ENCODE data around the gene ABHD8. TPM values are rescaled to one million over a fixed set of nuclear protein-coding genes. Genes with fewer than 3 reads are reported as not detected.

ABHD8 gene
- total RNA-seq, 4 donors from 2014 or later, result 2.1 to 14.1 (median 5.6) TPM

- no peaks in the 10 kb centered on the region for H3K4me1 ChIP-seq
- H3K27ac ChIP-seq, result no peak overlapping the region
- TF ChIP-seq POLR2A (IDR thresholded peaks at IDR 0.05), result no peak
- TF ChIP-seq CTCF (IDR thresholded peaks at IDR 0.05), result no peak
- no peaks in the 10 kb centered on the region for H3K27me3 ChIP-seq
- H3K9me3 ChIP-seq, result no peaks in the 10 kb centered on the region
- H3K4me3 ChIP-seq, result no peak overlapping the region
- DNase-seq, result no peak
- no peaks in the 10 kb centered on the region for H3K36me3 ChIP-seq
Observed at GRCh38 chr19:17255150-17255621, 48.0 kb downstream of the ABHD8 start.

GRCh38 chr19:17254636-17255035, 48.6 kb downstream of the ABHD8 start:
- Histone ChIP-seq H3K27me3 (no peaks in the 10 kb centered on the region), H3K4me3 (no peak overlapping the region), H3K4me1 (no peaks in the 10 kb centered on the region), H3K27ac (no peak overlapping the region), H3K36me3 (no peaks in the 10 kb centered on the region), H3K9me3 (no peaks in the 10 kb centered on the region)
- no peak for DNase-seq
- TF ChIP-seq CTCF (IDR thresholded peaks at IDR 0.05), result no peak
- no peak for TF ChIP-seq POLR2A (IDR thresholded peaks at IDR 0.05)

GRCh38 chr19:17249887-17250548, 53.2 kb downstream of the ABHD8 start:
- Histone ChIP-seq H3K4me3 (no peak overlapping the region), H3K4me1 (peaks cover 7 to 31% (median 9%) of the 10 kb centered on the region in 4 donors), H3K9me3 (no peaks in the 10 kb centered on the region), H3K27ac (peak overlapping the region in 1 of 4 donors; percentile 79), H3K36me3 (no peaks in the 10 kb centered on the region), H3K27me3 (no peaks in the 10 kb centered on the region)
- TF ChIP-seq POLR2A (IDR thresholded peaks at IDR 0.05), result no peak
- TF ChIP-seq CTCF (IDR thresholded peaks at IDR 0.05), result no peak
- peak in 2 of 3 donors; percentile 47 to 82 for DNase-seq

GRCh38 chr19:17248011-17248776, 55.0 kb downstream of the ABHD8 start:
- TF ChIP-seq CTCF (IDR thresholded peaks at IDR 0.05) (no peak), POLR2A (IDR thresholded peaks at IDR 0.05) (peak in 1 of 2 donors; percentile 21)
- H3K27ac ChIP-seq, result peak overlapping the region in 3 of 4 donors; percentile 67 to 88 (median 79)
- H3K36me3 ChIP-seq, result no peaks in the 10 kb centered on the region
- H3K27me3 ChIP-seq, result no peaks in the 10 kb centered on the region
- H3K4me1 ChIP-seq, result peaks cover 7 to 34% (median 13%) of the 10 kb centered on the region in 4 donors
- H3K4me3 ChIP-seq, result no peak overlapping the region
- DNase-seq, result peak in 2 of 3 donors; percentile 75 to 82
- no peaks in the 10 kb centered on the region for H3K9me3 ChIP-seq

GRCh38 chr19:17246681-17247425, 56.4 kb downstream of the ABHD8 start:
- peak overlapping the region; percentile 57 to 93 (median 74) for H3K4me3 ChIP-seq
- peaks cover 7 to 47% (median 13%) of the 10 kb centered on the region in 4 donors for H3K4me1 ChIP-seq
- peak in 2 of 3 donors; percentile 79 for DNase-seq

More at GRCh38 chr19:17246681-17247425, 56.4 kb downstream of the ABHD8 start:
- Histone ChIP-seq H3K27ac (peak overlapping the region; percentile 79 to 92 (median 90)), H3K27me3 (no peaks in the 10 kb centered on the region), H3K9me3 (no peaks in the 10 kb centered on the region), H3K36me3 (no peaks in the 10 kb centered on the region)
- TF ChIP-seq POLR2A (IDR thresholded peaks at IDR 0.05), result peak; percentile 9 to 27
- no peak for TF ChIP-seq CTCF (IDR thresholded peaks at IDR 0.05)

Measured in Peyer's patch (tissue), 4 donors.